H1 (cell line): ENCODE measurements around the gene RAD51B. TPM values are rescaled to one million over a fixed set of nuclear protein-coding genes. Genes with fewer than 3 reads are reported as not detected.

Source experiments
- CTCF ChIP-seq, 3 experiments: IDR thresholded peaks; 1 replicate in 2 of 3; 2 replicates in 1 of 3; pipeline versions ENCODE4 v1.5.1 to v1.6.1; 2011; ENCODE audit warnings: low read length in 3 of 3, mild to moderate bottlenecking in 3 of 3, inconsistent platforms in 2 of 3, low read depth in 1 of 3, moderate library complexity in 1 of 3; ENCODE audit not compliant: insufficient read depth in 1 of 3; ENCODE audit errors: control extremely low read depth in 1 of 3
- polyA plus RNA-seq, 7 experiments: library from polyadenylated mRNA; depleted of rRNA in 3 of 7; stranded (reverse) in 5 of 7; unstranded in 2 of 7; fragments of >200 nt in 5 of 7; fragments of 200-250 nt in 2 of 7; gene quantifications; 1 replicate in 5 of 7; 2 replicates in 1 of 7; 4 replicates in 1 of 7; pipeline versions ENCODE4 v1.2.1 to v1.2.3, GENCODE V29; 2011 to 2013; ENCODE audit warnings: missing spikeins in 2 of 7, mixed read lengths in 2 of 7
- total RNA-seq: library from RNA; stranded (reverse); fragmentation: NEBNext Ultra II Directional; extraction: Animal tissue kit (Norgen Biotek cat#: 25700); gene quantifications from 2 replicates; pipeline ENCODE4 v1.2.1, GENCODE V29; 2021

The RAD51B gene
- total and polyA plus RNA-seq, 2 of the 8 experiments (the other 6 are each of a cell fraction or from before 2014, with no cell fraction given): 3.9 to 14.9 TPM

- TF ChIP-seq CTCF (IDR thresholded peaks at IDR 0.05; ENCODE audit: control extremely low read depth in 1 of 3, insufficient read depth in 1 of 3, low read depth in 1 of 3, low read length in 3 of 3): no peak
These were observed 289.7 kb downstream of the RAD51B start (continued) for GRCh38 chr14:68109132-68109900.
